Hematopoietic multipotent progenitor cell treated with erythropoietin and hydrocortisone succinate and interleukin-3 and kit ligand, for 17 days (in vitro differentiated cells): Measurements from ENCODE around the gene THRAP3.

Experiments
- DNase-seq: peaks from one replicate; pipeline ENCODE4 v3.0.0-alpha.2; 2015; ENCODE audit warnings: low spot score

The THRAP3 gene

GRCh38 chr1:36301220-36301619 is 77.0 kb downstream of the THRAP3 start:
- no peak for DNase-seq

- no peak for DNase-seq
These were observed 79.0 kb downstream of the THRAP3 start for GRCh38 chr1:36303244-36303643.

GRCh38 chr1:36303650-36304360 is 79.6 kb downstream of the THRAP3 start:
- DNase-seq: no peak

- DNase-seq: no peak
These were observed 80.3 kb downstream of the THRAP3 start for GRCh38 chr1:36304521-36304920.

GRCh38 chr1:36304970-36305914 is 81.0 kb downstream of the THRAP3 start:
- DNase-seq: no peak

GRCh38 chr1:36305915-36306209 is 81.6 kb downstream of the THRAP3 start:
- DNase-seq: no peak

GRCh38 chr1:36306210-36306901 is 82.1 kb downstream of the THRAP3 start, which contains the start of gene SH3D21:
SH3D21 (plus strand) TSS chr1:36306368; CDS start chr1:36306421, 53 bp downstream.
- DNase-seq: no peak

GRCh38 chr1:36306902-36307456 is 82.7 kb downstream of the THRAP3 start:
- peak; percentile 85 for DNase-seq

- no peak for DNase-seq
These were observed 83.5 kb downstream of the THRAP3 start for GRCh38 chr1:36307601-36308330.

GRCh38 chr1:36309397-36309796 is 85.2 kb downstream of the THRAP3 start:
- no peak for DNase-seq

- no peak for DNase-seq
These were observed 96.1 kb downstream of the THRAP3 start for GRCh38 chr1:36320291-36320761.

- no peak for DNase-seq
These were observed 96.5 kb downstream of the THRAP3 start for GRCh38 chr1:36320767-36321118.

- DNase-seq: no peak
These were observed 97.1 kb downstream of the THRAP3 start for GRCh38 chr1:36321119-36321951.

- no peak for DNase-seq
These were observed 98.0 kb downstream of the THRAP3 start for GRCh38 chr1:36322041-36322785.

- DNase-seq: no peak
These were observed 98.8 kb downstream of the THRAP3 start for GRCh38 chr1:36322786-36323635.

GRCh38 chr1:36323636-36324352 is 99.6 kb downstream of the THRAP3 start, which contains the start of gene EVA1B:
EVA1B (minus strand) TSS chr1:36323645; CDS start chr1:36323037, 608 bp downstream.
- DNase-seq: no peak

- no peak for DNase-seq
These were observed 100.1 kb downstream of the THRAP3 start for GRCh38 chr1:36324353-36324703.

GRCh38 chr1:36326499-36326898 is 102.3 kb downstream of the THRAP3 start:
- no peak for DNase-seq
